Natural killer cell (primary cell): ENCODE measurements around the gene TYROBP. TPM values are rescaled to one million over a fixed set of nuclear protein-coding genes. Genes with fewer than 3 reads are reported as not detected.

Source experiments
- ATAC-seq, 3 donors: fragments of 150-1000 bp in 2 of 3; fragments of 200-7000 bp in 1 of 3; cut with Tn5 transposase; 1 replicate in 1 of 3; 2 replicates in 2 of 3; pipeline ENCODE4 v1.10.0; 2021; ENCODE audit warnings: mild to moderate bottlenecking in 2 of 3, moderate library complexity in 2 of 3
- DNase-seq, 2 donors: peaks; one replicate each; pipeline versions ENCODE4 v3.0.0 to v3.0.0-alpha.2; 2013 to 2021; ENCODE audit warnings: mixed read lengths in 1 of 2
- H3K27ac ChIP-seq: one replicate; pipeline ENCODE4 v1.5.1; 2013; ENCODE audit warnings: mild to moderate bottlenecking, low read length
- H3K27me3 ChIP-seq: one replicate; pipeline ENCODE4 v1.6.1; 2013; ENCODE audit warnings: low read length; ENCODE audit not compliant: control insufficient read depth, insufficient read depth
- H3K36me3 ChIP-seq: one replicate; pipeline ENCODE4 v1.6.1; 2013; ENCODE audit warnings: low read length; ENCODE audit not compliant: control insufficient read depth, insufficient read depth
- H3K4me1 ChIP-seq: one replicate; pipeline ENCODE4 v1.6.1; 2013; ENCODE audit warnings: low read length; ENCODE audit not compliant: control insufficient read depth, insufficient read depth
- H3K4me3 ChIP-seq: one replicate; pipeline ENCODE4 v1.5.1; 2013; ENCODE audit warnings: low read length
- H3K9me3 ChIP-seq: one replicate; pipeline ENCODE4 v1.6.1; 2013; ENCODE audit warnings: low read length; ENCODE audit not compliant: control insufficient read depth, insufficient read depth
- H3K27ac Mint-ChIP-seq, 2 donors: one replicate each; pipeline ENCODE4 v1.8.0; 2022; ENCODE audit warnings: mild to moderate bottlenecking in 2 of 2, mixed read lengths in 2 of 2, moderate library complexity in 1 of 2
- H3K27me3 Mint-ChIP-seq, 2 donors: one replicate each; pipeline ENCODE4 v1.8.0; 2022; ENCODE audit warnings: low read depth in 2 of 2, mixed read lengths in 2 of 2
- H3K36me3 Mint-ChIP-seq: one replicate; pipeline ENCODE4 v1.8.0; 2022; ENCODE audit warnings: mixed read lengths
- H3K4me1 Mint-ChIP-seq, 2 donors: one replicate each; pipeline ENCODE4 v1.8.0; 2022; ENCODE audit warnings: mixed read lengths in 2 of 2
- H3K4me3 Mint-ChIP-seq: one replicate; pipeline ENCODE4 v1.8.0; 2022; ENCODE audit warnings: mild to moderate bottlenecking, moderate library complexity, mixed read lengths
- H3K9me3 Mint-ChIP-seq, 2 donors: one replicate each; pipeline ENCODE4 v1.8.0; 2022; ENCODE audit warnings: mixed read lengths in 2 of 2
- WGBS: methylation state at CpG from one replicate; pipeline ENCODE4 v1.1.7; 2013; ENCODE audit warnings: missing lambda C conversion rate; ENCODE audit not compliant: insufficient coverage; 5-methylcytosine and 5-hydroxymethylcytosine counted together
- intact Hi-C: fragments of 100-400 bp; cut with micrococcal nuclease; formaldehyde crosslinking; loops from one replicate; pipeline ENCODE4 v1.14.2; 2022
- total RNA-seq, 4 donors: library from RNA; stranded (reverse); fragments of 120-200 nt in 1 of 4; gene quantifications; one replicate each; pipeline versions ENCODE4 v1.2.3 to v1.2.4, GENCODE V29; 2013 to 2022
- TF ChIP-seq, protein P1 (sequence below): fragments of 200-600 bp; IDR thresholded peaks from one replicate; pipeline ENCODE4 v1.8.0; 2022; ENCODE audit warnings: antibody characterized with exemption

The TYROBP gene
- total RNA-seq, 3 donors from 2014 or later (not counting 1 experiment from before 2014, with no cell fraction given): 439 to 494 (median 469) TPM

DNA sequence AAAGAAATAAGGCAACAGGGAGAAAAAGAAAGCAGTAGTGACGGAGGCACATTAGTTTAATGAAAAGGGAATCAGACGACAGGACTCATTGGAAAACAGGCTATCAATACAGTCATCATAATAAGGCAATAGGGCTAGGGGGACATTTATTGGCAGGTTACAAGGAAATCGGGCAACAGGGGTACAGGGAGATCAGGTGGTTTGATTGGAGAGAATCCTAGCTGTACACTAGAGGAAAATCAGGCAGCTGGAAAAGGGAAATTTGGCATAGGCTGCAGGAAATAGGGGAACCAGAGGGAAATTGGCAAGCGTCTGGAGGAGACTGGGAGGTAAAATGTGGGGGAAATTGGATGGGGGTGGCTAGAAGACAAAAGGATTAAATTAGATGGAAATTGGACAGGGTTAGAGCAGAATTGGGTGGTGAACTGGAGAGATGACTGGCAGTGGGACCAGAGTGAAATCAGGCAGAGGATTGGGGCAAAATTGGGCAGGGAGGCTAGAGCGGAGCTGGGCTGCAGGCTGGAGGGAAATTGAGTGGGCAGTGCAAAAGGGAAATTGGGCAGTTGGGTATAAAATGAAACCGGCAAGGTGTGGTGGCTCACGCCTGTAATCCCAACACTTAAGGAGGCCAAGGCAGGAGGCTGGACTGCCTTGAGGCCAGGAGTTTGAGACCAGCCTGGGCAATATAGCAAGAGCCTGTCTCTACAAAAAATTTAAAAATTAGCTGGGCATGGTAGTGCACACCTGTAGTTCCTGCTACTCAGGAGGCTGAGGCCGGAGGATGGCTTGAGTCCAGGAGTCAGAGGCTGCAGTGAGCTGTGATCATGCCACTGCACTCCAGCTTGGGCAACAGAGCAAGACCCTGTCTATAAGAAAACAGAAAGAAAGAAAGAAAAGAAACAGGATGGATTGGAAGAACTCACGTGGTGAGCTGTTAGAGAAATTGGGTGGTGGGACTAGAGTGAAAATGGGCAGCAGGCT lies 35.5 kb upstream of the TYROBP start:
- Histone ChIP-seq H3K9me3 (no peaks in the 10 kb centered on the region), H3K4me3 (no peak overlapping the region), H3K27me3 (no peaks in the 10 kb centered on the region), H3K4me1 (peaks cover 10% of the 10 kb centered on the region), H3K36me3 (no peaks in the 10 kb centered on the region), H3K27ac (no peak overlapping the region)
- peaks cover 0 to 2% of the 10 kb centered on the region in 2 donors for H3K27me3 Mint-ChIP-seq
- whole genome bisulfite sequencing: 91% methylated on average over 8 of the region's 9 CpGs
- no peak overlapping the region for H3K27ac Mint-ChIP-seq
- H3K4me1 Mint-ChIP-seq: peaks cover 0 to 17% of the 10 kb centered on the region in 2 donors
- TF ChIP-seq, protein P1, sequence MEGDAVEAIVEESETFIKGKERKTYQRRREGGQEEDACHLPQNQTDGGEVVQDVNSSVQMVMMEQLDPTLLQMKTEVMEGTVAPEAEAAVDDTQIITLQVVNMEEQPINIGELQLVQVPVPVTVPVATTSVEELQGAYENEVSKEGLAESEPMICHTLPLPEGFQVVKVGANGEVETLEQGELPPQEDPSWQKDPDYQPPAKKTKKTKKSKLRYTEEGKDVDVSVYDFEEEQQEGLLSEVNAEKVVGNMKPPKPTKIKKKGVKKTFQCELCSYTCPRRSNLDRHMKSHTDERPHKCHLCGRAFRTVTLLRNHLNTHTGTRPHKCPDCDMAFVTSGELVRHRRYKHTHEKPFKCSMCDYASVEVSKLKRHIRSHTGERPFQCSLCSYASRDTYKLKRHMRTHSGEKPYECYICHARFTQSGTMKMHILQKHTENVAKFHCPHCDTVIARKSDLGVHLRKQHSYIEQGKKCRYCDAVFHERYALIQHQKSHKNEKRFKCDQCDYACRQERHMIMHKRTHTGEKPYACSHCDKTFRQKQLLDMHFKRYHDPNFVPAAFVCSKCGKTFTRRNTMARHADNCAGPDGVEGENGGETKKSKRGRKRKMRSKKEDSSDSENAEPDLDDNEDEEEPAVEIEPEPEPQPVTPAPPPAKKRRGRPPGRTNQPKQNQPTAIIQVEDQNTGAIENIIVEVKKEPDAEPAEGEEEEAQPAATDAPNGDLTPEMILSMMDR: no peak
- intact Hi-C loops: no loop called here
- H3K36me3 Mint-ChIP-seq: no peaks in the 10 kb centered on the region
- H3K4me3 Mint-ChIP-seq: no peak overlapping the region
- ATAC-seq (no peak), DNase-seq (no peak)
- H3K9me3 Mint-ChIP-seq: no peaks in the 10 kb centered on the region

DNA sequence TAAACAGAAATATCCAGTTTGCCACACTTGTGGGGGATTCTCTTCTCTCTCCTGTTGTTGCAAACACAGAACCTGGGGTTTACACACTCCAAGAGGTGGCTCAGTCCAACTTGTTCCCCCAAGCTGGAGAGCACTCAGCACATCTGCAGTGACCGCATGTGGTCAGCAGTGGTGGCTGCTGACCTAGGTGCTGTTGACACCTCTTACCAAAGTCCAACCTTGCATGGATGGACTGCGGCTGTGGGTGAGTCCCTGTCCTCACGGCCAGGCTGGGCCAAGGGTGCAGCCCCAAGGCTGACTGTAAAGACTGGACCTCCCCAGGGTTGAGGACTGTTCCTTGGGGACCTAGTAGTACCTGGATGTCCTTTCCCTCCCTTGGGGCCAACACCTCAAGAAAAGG lies 34.1 kb upstream of the TYROBP start:
- H3K27me3 ChIP-seq: no peaks in the 10 kb centered on the region
- H3K27ac ChIP-seq: no peak overlapping the region
- no peak for ATAC-seq
- DNase-seq: no peak
- no peaks in the 10 kb centered on the region for H3K9me3 ChIP-seq
- Mint-ChIP-seq H3K9me3 (no peaks in the 10 kb centered on the region), H3K4me1 (peaks cover 10 to 25% of the 10 kb centered on the region in 2 donors), H3K4me3 (no peak overlapping the region), H3K27me3 (peaks cover 11 to 13% of the 10 kb centered on the region in 2 donors), H3K27ac (no peak overlapping the region), H3K36me3 (no peaks in the 10 kb centered on the region)
- peaks cover 10% of the 10 kb centered on the region for H3K4me1 ChIP-seq
- no peak overlapping the region for H3K4me3 ChIP-seq
- intact Hi-C loops: no loop called here
- 81% methylated on average over 3 of the region's 3 CpGs for WGBS
- H3K36me3 ChIP-seq: no peaks in the 10 kb centered on the region
- TF ChIP-seq, protein P1: no peak

DNA sequence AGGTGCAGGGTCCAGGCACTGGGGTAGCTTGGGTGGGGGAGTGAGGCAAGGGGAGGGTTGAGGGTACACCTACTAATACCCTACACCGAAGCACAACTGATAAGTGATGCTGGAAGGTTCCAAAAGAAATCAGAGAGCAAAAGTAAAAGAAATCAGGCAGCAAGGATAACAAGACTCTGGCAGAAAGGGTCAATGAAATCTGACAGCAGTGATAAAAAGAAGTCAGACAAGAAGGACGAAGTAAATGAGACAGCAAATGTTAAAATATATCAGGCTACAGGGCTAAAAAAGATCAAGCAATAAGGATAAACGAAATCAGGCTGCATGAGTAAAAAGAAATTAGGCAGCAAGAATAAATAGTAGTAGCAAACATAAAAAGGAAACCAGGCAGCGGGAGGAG lies 32.7 kb upstream of the TYROBP start:
- DNase-seq (no peak), ATAC-seq (no peak)
- Mint-ChIP-seq H3K4me1 (peaks cover 10 to 20% of the 10 kb centered on the region in 2 donors), H3K36me3 (no peaks in the 10 kb centered on the region), H3K27me3 (peaks cover 11 to 17% of the 10 kb centered on the region in 2 donors), H3K27ac (no peak overlapping the region), H3K9me3 (no peaks in the 10 kb centered on the region), H3K4me3 (no peak overlapping the region)
- intact Hi-C loops: no loop called here
- Histone ChIP-seq H3K4me1 (peaks cover 17% of the 10 kb centered on the region), H3K36me3 (no peaks in the 10 kb centered on the region), H3K27ac (no peak overlapping the region), H3K27me3 (peaks cover 6% of the 10 kb centered on the region), H3K4me3 (no peak overlapping the region), H3K9me3 (no peaks in the 10 kb centered on the region)
- TF ChIP-seq, protein P1: no peak
- 82% methylated on average over 3 of the region's 4 CpGs for WGBS
